HepG2 (cell line): Measurements from ENCODE around the gene SRCAP. TPM values are rescaled to one million over a fixed set of nuclear protein-coding genes. Genes with fewer than 3 reads are reported as not detected.

Source experiments
- ADNP ChIP-seq: sonication (generic); formaldehyde crosslinking; IDR thresholded peaks from 2 replicates; pipeline ENCODE4 v1.4.0; 2020; ENCODE audit warnings: missing genetic modification reagents
- ATRX ChIP-seq: sonication (generic); formaldehyde crosslinking; IDR thresholded peaks from 2 replicates; pipeline ENCODE4 v1.4.0; 2020; ENCODE audit warnings: missing genetic modification reagents, borderline replicate concordance
- DMAP1 ChIP-seq: IDR thresholded peaks from 2 replicates; pipeline ENCODE4 v1.6.1; 2016
- ERF ChIP-seq: IDR thresholded peaks from 2 replicates; pipeline ENCODE4 v1.6.1; 2018; ENCODE audit warnings: missing biosample characterization, missing genetic modification reagents
- FIP1L1 ChIP-seq: fragments of 200-400 bp; formaldehyde crosslinking; IDR thresholded peaks from 2 replicates; pipeline ENCODE4 v1.6.1; 2018; ENCODE audit warnings: low read depth, mild to moderate bottlenecking, low read length, moderate library complexity, borderline replicate concordance; ENCODE audit not compliant: insufficient read depth
- FOXM1 ChIP-seq: sonication (generic); formaldehyde crosslinking; IDR thresholded peaks from 2 replicates; pipeline ENCODE4 v1.5.0; 2020; ENCODE audit warnings: missing genetic modification reagents
- GABPA ChIP-seq, 2 experiments: IDR thresholded peaks; 2 replicates each; pipeline ENCODE4 v1.6.1; 2011 to 2016; ENCODE audit warnings: low read depth in 2 of 2, low read length in 1 of 2, missing biosample characterization in 1 of 2, missing genetic modification characterization in 1 of 2
- HDAC6 ChIP-seq: fragments of 200-600 bp; sonication (generic); IDR thresholded peaks from 2 replicates; pipeline ENCODE4 v1.7.0; 2017; ENCODE audit warnings: mild to moderate bottlenecking, antibody characterized with exemption, low read length, low read depth
- HMG20A ChIP-seq: IDR thresholded peaks from 2 replicates; pipeline ENCODE4 v1.6.1; 2016; ENCODE audit warnings: borderline replicate concordance
- KAT2B ChIP-seq: fragments of 150-350 bp; IDR thresholded peaks from 2 replicates; pipeline ENCODE4 v1.6.1; 2014; ENCODE audit warnings: low read depth, low read length, borderline replicate concordance
- MXD4 ChIP-seq: IDR thresholded peaks from 2 replicates; pipeline ENCODE4 v1.6.1; 2016; ENCODE audit warnings: mild to moderate bottlenecking, missing biosample characterization, missing genetic modification reagents
- SALL2 ChIP-seq: sonication (generic); formaldehyde crosslinking; IDR thresholded peaks from 2 replicates; pipeline ENCODE4 v1.8.1; 2023; ENCODE audit warnings: mild to moderate bottlenecking, missing genetic modification reagents, inconsistent platforms
- SATB2 ChIP-seq: sonication (generic); formaldehyde crosslinking; IDR thresholded peaks from 2 replicates; pipeline ENCODE4 v1.5.0; 2020; ENCODE audit warnings: missing genetic modification reagents
- SIN3B ChIP-seq: fragments of 150-350 bp; IDR thresholded peaks from 2 replicates; pipeline ENCODE4 v1.6.1; 2014; ENCODE audit warnings: low read length
- SMYD3 ChIP-seq: sonication (generic); formaldehyde crosslinking; IDR thresholded peaks from 2 replicates; pipeline ENCODE4 v1.8.1; 2023; ENCODE audit warnings: mild to moderate bottlenecking, missing genetic modification reagents
- THAP11 ChIP-seq: IDR thresholded peaks from 2 replicates; pipeline ENCODE4 v1.6.1; 2016; ENCODE audit warnings: missing biosample characterization, missing genetic modification reagents
- ZFY ChIP-seq: sonication (generic); formaldehyde crosslinking; IDR thresholded peaks from 2 replicates; pipeline ENCODE4 v1.4.0; 2020; ENCODE audit warnings: missing genetic modification reagents
- ZNF230 ChIP-seq: sonication (generic); formaldehyde crosslinking; IDR thresholded peaks from 2 replicates; pipeline ENCODE4 v1.4.0; 2020; ENCODE audit warnings: mild to moderate bottlenecking, missing genetic modification reagents
- ZNF24 ChIP-seq: fragments of 450-650 bp; IDR thresholded peaks from 2 replicates; pipeline ENCODE4 v1.6.1; 2017; ENCODE audit warnings: antibody characterized with exemption, mild to moderate bottlenecking
- ZNF558 ChIP-seq: sonication (generic); formaldehyde crosslinking; IDR thresholded peaks from 2 replicates; pipeline ENCODE4 v1.9.0; 2022; ENCODE audit warnings: mild to moderate bottlenecking, missing genetic modification reagents, borderline replicate concordance
- ZNF616 ChIP-seq: sonication (generic); formaldehyde crosslinking; IDR thresholded peaks from 2 replicates; pipeline ENCODE4 v1.5.0; 2020; ENCODE audit warnings: low read depth, mild to moderate bottlenecking, missing genetic modification reagents
- ZNF737 ChIP-seq: sonication (generic); formaldehyde crosslinking; IDR thresholded peaks from 2 replicates; pipeline ENCODE4 v1.5.0; 2020; ENCODE audit warnings: missing genetic modification reagents, mild to moderate bottlenecking, borderline replicate concordance
- ZNF839 ChIP-seq: sonication (generic); formaldehyde crosslinking; IDR thresholded peaks from 2 replicates; pipeline ENCODE4 v1.4.0; 2020; ENCODE audit warnings: missing genetic modification reagents, mild to moderate bottlenecking, borderline replicate concordance
- ZSCAN22 ChIP-seq: sonication (generic); formaldehyde crosslinking; IDR thresholded peaks from 2 replicates; pipeline ENCODE4 v1.4.0; 2020; ENCODE audit warnings: mild to moderate bottlenecking, missing genetic modification reagents
- polyA plus RNA-seq, 8 experiments: library from polyadenylated mRNA; depleted of rRNA in 3 of 8; stranded (reverse) in 7 of 8; unstranded in 1 of 8; fragments of >200 nt; fragmentation: Illumina TruSeq in 4 of 8; extraction: Trizol in 4 of 8; gene quantifications; 2 replicates each; pipeline versions ENCODE4 v1.2.1 to v1.2.3, GENCODE V29; 2011 to 2016; ENCODE audit warnings: low read depth in 4 of 8, missing spikeins in 1 of 8, mixed read lengths in 1 of 8; ENCODE audit not compliant: insufficient read depth in 1 of 8
- total RNA-seq, 5 experiments: library from RNA; depleted of rRNA; stranded (reverse); fragments of >200 nt; fragmentation: Illumina TruSeq; extraction: Trizol; gene quantifications; 2 replicates each; pipeline ENCODE4 v1.2.3, GENCODE V29; 2016; ENCODE audit warnings: low read depth in 1 of 5
- TF ChIP-seq, protein P1 (sequence below): sonication (generic); formaldehyde crosslinking; IDR thresholded peaks from 2 replicates; pipeline ENCODE4 v1.4.0; 2020; ENCODE audit warnings: missing genetic modification reagents
- TF ChIP-seq, protein P2 (sequence below): sonication (generic); formaldehyde crosslinking; IDR thresholded peaks from 2 replicates; pipeline ENCODE4 v1.8.1; 2023; ENCODE audit warnings: missing genetic modification reagents, mild to moderate bottlenecking, borderline replicate concordance
- TF ChIP-seq, protein P3 (sequence below): sonication (generic); formaldehyde crosslinking; IDR thresholded peaks from 2 replicates; pipeline ENCODE4 v1.4.0; 2020; ENCODE audit warnings: missing genetic modification reagents

SRCAP gene
- total and polyA plus RNA-seq, 2 of the 13 experiments (the other 11 are each of a cell fraction or from before 2014, with no cell fraction given): 4.9 to 9.0 TPM

DNA sequence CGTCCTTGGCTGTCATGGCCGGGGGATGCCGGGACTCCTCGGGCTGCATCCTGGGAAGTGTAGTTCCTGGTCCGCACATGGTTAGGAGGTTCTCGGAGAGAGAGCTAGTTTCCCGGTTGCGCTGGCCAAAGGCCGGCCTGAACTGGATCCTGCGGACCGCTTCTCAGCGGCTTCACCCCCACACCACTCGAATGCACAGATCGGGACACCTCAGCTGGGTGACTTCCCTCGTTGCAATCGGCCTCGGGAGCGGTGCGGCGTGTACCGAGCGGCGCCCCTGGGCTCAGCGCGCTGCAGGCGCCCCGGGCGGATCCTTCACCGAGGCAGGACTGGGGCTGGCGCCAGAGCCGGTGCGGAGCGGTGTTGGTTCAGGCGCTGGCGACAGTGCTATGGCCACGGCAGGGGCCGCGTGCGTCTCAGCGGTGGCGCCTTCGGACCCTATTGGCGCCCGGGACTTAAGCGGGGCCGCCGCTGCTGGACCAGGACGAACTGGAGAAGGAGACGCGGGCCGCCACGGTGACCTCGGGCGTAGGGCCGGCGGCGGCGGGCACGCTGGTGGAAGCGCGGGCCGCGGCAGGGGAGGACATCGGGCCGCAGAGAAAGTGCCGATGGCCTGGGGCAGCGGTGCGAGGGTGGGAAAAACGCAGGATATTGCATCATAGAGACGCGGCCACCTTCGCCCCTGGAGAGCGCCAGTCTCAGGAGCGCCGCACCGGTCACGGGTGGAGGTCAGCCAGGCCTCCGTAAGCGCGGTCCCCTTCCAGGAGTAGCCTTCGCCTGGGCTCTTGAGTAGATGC is 76.6 kb downstream of the SRCAP start (continued):
- TF ChIP-seq ZNF737 (no peak), ERF (CRISPR knock-in tag) (peak; percentile 95), THAP11 (CRISPR knock-in tag) (peak; percentile 98), MXD4 (peak; percentile 96), ADNP (CRISPR knock-in tag) (no peak), FOXM1 (CRISPR knock-in tag) (no peak), ZNF558 (CRISPR knock-in tag) (peak; percentile 17; the same call in 1 of the 2 replicates), ZNF839 (CRISPR knock-in tag) (peak; percentile 87; the same call in 1 of the 2 replicates), SIN3B (no peak), ZFY (CRISPR knock-in tag) (peak; percentile 96), KAT2B (no peak), SALL2 (CRISPR knock-in tag) (peak; percentile 49), HDAC6 (no peak), SMYD3 (CRISPR knock-in tag) (0 out of 2 replicates have a peak, but pooled peaks have one; percentile 50), FIP1L1 (peak; percentile 78; the same call in 1 of the 2 replicates), DMAP1 (CRISPR knock-in tag) (peak; percentile 93), ZNF616 (CRISPR knock-in tag) (peak; percentile 90; the same call in 1 of the 2 replicates), GABPA (IDR thresholded peaks at IDR 0.05; ENCODE audit: low read depth, low read length) (peak; percentile 36), GABPA (CRISPR knock-in tag; IDR thresholded peaks at IDR 0.05; ENCODE audit: low read depth) (peak; percentile 80), ATRX (CRISPR knock-in tag) (peak; percentile 13; the same call in 1 of the 2 replicates), ZNF24 (no peak), SATB2 (CRISPR knock-in tag) (no peak), ZSCAN22 (CRISPR knock-in tag) (peak; percentile 75), ZNF230 (CRISPR knock-in tag) (peak; percentile 79), HMG20A (CRISPR knock-in tag) (no peak)
- TF ChIP-seq, protein P1, sequence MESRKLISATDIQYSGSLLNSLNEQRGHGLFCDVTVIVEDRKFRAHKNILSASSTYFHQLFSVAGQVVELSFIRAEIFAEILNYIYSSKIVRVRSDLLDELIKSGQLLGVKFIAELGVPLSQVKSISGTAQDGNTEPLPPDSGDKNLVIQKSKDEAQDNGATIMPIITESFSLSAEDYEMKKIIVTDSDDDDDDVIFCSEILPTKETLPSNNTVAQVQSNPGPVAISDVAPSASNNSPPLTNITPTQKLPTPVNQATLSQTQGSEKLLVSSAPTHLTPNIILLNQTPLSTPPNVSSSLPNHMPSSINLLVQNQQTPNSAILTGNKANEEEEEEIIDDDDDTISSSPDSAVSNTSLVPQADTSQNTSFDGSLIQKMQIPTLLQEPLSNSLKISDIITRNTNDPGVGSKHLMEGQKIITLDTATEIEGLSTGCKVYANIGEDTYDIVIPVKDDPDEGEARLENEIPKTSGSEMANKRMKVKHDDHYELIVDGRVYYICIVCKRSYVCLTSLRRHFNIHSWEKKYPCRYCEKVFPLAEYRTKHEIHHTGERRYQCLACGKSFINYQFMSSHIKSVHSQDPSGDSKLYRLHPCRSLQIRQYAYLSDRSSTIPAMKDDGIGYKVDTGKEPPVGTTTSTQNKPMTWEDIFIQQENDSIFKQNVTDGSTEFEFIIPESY: peak; percentile 25; the same call in 1 of the 2 replicates
- TF ChIP-seq, protein P2, sequence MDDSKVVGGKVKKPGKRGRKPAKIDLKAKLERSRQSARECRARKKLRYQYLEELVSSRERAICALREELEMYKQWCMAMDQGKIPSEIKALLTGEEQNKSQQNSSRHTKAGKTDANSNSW (CRISPR knock-in tag): 0 out of 2 replicates have a peak, but pooled peaks have one; percentile 23
- TF ChIP-seq, protein P3, sequence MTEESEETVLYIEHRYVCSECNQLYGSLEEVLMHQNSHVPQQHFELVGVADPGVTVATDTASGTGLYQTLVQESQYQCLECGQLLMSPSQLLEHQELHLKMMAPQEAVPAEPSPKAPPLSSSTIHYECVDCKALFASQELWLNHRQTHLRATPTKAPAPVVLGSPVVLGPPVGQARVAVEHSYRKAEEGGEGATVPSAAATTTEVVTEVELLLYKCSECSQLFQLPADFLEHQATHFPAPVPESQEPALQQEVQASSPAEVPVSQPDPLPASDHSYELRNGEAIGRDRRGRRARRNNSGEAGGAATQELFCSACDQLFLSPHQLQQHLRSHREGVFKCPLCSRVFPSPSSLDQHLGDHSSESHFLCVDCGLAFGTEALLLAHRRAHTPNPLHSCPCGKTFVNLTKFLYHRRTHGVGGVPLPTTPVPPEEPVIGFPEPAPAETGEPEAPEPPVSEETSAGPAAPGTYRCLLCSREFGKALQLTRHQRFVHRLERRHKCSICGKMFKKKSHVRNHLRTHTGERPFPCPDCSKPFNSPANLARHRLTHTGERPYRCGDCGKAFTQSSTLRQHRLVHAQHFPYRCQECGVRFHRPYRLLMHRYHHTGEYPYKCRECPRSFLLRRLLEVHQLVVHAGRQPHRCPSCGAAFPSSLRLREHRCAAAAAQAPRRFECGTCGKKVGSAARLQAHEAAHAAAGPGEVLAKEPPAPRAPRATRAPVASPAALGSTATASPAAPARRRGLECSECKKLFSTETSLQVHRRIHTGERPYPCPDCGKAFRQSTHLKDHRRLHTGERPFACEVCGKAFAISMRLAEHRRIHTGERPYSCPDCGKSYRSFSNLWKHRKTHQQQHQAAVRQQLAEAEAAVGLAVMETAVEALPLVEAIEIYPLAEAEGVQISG (CRISPR knock-in tag): peak; percentile 88
